Gastroesophageal sphincter (tissue), 3 donors: Measurements from ENCODE around the gene DMPK.

Experiments
- CTCF ChIP-seq, 4 experiments: fragments of 200-600 bp in 2 of 4; fragments of 450-650 bp in 2 of 4; sonication (generic) in 1 of 4; IDR thresholded peaks; one replicate each; pipeline ENCODE4 v1.5.1; 2017 to 2019; ENCODE audit warnings: antibody characterized with exemption in 4 of 4, mild to moderate bottlenecking in 2 of 4, moderate library complexity in 2 of 4
- EP300 ChIP-seq: sonication (generic); formaldehyde crosslinking; IDR thresholded peaks from one replicate; pipeline ENCODE4 v1.6.1; 2017; ENCODE audit warnings: antibody characterized with exemption, mild to moderate bottlenecking
- POLR2A ChIP-seq, 2 donors: fragments of 450-650 bp; IDR thresholded peaks; one replicate each; pipeline ENCODE4 v1.6.1; 2017; ENCODE audit warnings: antibody characterized with exemption in 2 of 2, mild to moderate bottlenecking in 2 of 2, moderate library complexity in 1 of 2
- POLR2AphosphoS5 ChIP-seq: sonication (generic); formaldehyde crosslinking; IDR thresholded peaks from one replicate; pipeline ENCODE4 v1.6.1; 2017; ENCODE audit warnings: antibody characterized with exemption

- TF ChIP-seq POLR2AphosphoS5: no peak
- TF ChIP-seq CTCF (IDR thresholded peaks at IDR 0.05): no peak
- TF ChIP-seq POLR2A (IDR thresholded peaks at IDR 0.05): no peak
- TF ChIP-seq EP300: no peak
These were observed 33.4 kb upstream of the DMPK start for GRCh38 chr19:45815481-45816216.
